Measurements from ENCODE around the gene SPATA31A5.
"Not testable (repeated sequence)": the region's sequence is repeated elsewhere in the genome, so short reads cannot be mapped to it uniquely, and the experiment has no call there.

SPATA31A5 gene

DNA sequence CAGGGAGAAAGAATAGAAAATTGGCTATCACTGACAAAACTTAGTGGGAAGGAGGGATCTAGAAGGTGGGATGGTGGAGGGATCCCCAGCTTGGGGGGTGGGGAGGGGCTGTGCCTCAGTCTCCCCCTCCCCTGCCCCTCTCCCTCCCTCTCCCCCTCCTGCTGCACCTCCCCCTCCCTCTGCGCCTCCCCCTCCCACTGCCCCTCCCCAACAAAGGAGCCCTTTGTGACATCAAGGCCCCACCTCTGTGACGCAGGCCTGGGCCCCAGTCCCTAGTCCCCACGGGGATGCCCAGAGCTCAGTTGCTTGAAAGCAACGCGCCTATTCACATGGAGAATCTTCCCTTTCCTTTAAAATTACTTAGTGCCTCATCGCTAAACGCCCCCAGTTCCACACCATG, at the start of gene SPATA31A5:
SPATA31A5 (plus strand) TSS at position 301 of the 400 bp plus-strand sequence; CDS start at position 330, 29 bp downstream.
- not testable (repeated sequence) for DNase-seq (ENCODE audit: low spot score)

DNA sequence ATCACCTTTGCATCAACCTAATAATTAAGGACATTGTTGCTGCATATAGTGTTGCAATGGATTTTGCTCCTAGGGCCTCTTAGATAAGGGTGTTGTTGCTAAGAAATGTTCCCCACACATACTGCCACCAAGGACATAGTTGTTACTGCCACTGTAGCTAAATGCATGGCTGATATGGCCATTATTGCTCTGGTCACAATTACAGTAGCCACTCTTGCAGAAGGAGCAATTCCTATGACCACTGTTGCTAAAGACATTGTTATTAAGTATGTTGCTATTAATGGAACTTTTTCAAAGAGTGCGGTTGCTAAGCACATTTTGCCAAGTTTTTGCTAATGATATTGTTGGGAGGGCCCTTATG, 48.8 kb downstream of the SPATA31A5 start:
- DNase-seq (ENCODE audit: low spot score): not testable (repeated sequence)

DNA sequence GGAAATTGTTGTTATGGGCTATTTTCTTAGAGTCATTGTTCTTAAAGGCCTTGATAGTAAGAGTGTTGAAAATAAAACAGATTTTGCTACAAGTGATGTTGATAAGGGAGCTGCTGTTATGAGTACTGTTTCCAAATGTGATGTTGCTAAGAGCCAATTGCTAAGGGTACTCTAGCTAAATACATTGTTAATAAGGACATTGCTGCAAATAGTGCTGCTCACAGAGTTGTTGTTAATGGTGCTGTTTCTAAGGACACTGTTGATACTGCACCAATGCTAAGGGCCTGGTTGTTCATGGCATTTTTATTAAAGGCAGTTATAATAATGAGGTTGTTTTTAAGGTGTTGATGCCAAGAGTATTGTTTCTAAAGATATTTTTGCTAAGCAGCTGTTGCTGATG, 52.2 kb downstream of the SPATA31A5 start:
- not testable (repeated sequence) for DNase-seq (ENCODE audit: low spot score)

All from HuH-7.5 (cell line).